Stimulated activated CD4-positive, alpha-beta T cell treated with anti-CD3 and anti-CD28 coated beads, Interleukin-1b, Interleukin-23, amount 100 ng/mL, for 4 hours (primary cell): ENCODE data around the gene PFDN6.
"Not testable (repeated sequence)": the region's sequence is repeated elsewhere in the genome, so short reads cannot be mapped to it uniquely, and the experiment has no call there.

ENCODE experiments used
- DNase-seq, 2 donors: peaks; one replicate each; pipeline ENCODE4 v3.0.0-alpha.2; 2020; ENCODE audit warnings: low read depth in 2 of 2

Gene PFDN6

DNA sequence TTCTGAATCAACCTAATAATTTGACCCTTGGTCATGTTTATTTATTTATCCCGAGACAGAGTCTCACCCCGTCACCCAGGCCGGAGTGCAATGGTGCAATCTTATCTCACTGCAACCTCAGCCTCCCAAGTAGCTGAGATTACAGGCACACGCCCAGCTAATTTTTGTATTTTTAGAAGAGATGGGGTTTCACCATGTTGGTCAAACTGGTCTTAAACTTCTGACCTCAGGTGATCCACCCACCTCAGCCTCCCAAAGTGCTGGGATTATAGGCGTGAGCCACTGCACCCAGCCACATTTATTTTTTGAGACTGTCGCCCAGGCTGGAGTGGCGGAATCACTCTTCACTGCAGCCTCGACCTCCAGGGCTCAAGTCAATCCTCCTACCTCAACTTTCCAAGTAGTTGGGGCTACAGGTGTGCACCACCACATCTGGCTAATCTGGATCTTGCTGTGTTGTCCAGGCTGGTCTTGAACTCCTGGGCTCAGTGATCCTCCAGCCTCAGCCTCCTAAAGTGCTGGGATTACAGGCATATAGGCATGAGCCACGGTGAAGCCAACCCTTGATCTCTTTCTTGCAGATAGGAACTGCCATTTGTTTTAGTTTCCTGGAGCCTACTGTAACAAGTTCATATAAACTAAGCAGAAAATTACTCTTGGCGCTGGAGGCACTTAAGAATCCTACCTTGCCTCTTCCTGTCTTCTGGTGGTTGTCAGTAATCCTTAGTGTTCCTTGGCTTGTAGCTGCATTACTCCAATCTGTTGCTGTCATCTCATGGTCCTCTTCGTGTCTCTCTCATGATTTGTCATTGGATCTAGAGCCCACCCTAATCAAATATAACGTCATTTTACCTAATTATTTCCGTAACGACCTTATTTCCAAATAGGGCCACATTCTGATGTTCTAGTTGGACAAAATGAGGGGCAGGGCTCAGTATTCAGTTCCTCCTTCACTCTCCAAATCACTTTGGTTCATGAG lies 15.2 kb upstream of the PFDN6 start:
- DNase-seq: no peak

DNA sequence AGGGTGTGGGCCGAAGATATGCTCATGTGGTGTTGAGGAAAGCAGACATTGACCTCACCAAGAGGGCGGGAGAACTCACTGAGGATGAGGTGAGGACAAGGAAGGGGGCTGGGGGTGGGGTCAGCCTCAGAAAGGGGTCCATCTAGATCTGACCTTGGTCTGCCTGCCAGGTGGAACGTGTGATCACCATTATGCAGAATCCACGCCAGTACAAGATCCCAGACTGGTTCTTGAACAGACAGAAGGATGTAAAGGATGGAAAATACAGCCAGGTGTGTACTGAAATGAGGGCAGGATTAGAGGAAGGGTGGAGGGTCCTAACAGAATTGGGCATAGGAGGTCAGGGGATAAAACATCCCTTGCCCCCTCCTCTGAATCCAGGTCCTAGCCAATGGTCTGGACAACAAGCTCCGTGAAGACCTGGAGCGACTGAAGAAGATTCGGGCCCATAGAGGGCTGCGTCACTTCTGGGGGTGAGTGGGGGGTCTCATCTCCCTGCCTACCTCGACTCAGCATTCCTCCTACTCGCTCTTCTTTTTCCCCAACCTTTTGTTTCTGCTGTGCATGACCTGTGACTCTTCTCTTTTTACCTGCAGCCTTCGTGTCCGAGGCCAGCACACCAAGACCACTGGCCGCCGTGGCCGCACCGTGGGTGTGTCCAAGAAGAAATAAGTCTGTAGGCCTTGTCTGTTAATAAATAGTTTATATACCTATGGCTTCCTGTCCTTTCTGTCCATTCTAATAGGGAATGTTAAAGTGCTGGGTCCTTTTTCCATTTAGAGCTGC lies 13.4 kb upstream of the PFDN6 start:
- DNase-seq: not testable (repeated sequence)

DNA sequence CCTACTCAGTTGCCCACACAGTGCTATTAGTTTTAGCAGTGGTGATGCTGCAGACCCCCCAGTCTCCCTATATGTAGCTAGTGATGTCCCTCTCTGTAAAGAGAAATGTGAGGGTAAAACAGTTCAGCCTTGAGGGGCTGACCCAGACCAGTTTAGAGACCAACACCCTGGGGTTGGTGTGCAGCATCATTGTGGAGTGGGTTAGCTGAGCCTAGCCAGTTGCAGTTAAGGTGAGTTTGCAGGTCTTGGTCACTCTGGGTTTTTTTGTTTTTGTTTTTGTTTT lies 12.9 kb upstream of the PFDN6 start:
- no peak for DNase-seq

DNA sequence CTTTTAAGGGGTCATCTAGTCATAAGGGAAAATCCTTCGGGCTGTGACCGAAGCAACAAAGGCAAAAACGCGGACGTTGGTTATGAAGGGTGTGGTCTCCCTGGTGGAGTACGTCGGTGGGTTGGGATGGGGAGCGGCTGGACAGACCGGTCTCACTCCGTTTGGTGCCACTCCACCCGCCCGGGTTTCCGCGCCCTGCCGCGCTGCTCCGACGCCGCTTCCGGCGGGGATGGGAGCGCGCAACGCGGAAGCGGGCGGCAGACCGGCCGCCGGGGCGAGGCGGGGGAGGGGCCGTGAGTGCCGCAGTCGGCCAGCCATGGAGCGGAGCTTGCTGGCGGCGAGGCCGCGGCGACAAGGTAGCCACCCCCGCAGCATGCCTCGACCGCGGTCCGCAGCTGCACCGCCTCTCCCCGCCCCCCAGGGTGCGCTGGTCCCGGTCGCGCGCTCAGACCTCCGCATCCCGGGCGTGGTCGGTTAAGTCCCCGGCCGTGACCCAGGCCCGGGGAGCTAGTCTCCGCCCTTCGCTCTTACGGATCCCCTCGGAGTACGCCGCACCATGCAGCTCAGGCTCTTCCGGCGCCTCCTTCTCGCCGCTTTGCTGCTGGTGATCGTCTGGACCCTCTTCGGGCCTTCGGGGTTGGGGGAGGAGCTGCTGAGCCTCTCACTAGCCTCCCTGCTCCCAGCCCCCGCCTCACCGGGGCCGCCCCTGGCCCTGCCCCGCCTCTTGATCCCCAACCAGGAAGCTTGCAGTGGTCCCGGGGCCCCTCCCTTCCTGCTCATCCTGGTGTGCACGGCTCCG lies 12.3 kb upstream of the PFDN6 start, which contains the start of gene B3GALT4:
Gene B3GALT4 (plus strand): TSS at position 260 of the 799 bp plus-strand sequence. CDS start 297 bp downstream, at position 557.
- DNase-seq: peak; percentile 57 to 72

DNA sequence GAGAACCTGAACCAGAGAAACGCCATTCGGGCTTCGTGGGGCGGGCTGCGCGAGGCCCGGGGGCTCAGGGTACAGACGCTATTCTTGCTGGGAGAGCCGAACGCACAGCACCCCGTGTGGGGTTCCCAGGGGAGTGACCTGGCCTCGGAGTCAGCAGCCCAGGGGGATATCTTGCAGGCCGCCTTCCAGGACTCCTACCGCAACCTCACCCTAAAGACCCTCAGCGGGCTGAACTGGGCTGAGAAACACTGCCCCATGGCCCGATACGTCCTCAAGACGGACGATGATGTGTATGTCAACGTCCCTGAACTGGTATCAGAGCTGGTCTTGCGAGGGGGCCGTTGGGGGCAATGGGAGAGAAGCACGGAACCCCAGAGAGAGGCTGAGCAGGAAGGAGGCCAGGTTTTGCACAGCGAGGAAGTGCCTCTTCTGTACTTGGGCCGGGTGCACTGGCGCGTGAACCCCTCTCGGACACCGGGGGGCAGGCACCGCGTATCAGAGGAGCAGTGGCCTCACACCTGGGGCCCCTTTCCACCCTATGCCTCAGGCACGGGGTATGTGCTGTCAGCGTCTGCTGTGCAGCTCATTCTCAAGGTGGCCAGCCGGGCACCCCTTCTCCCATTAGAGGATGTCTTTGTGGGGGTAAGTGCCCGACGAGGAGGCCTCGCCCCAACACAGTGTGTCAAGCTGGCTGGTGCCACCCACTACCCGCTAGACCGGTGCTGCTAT lies 11.6 kb upstream of the PFDN6 start:
- no peak for DNase-seq

DNA sequence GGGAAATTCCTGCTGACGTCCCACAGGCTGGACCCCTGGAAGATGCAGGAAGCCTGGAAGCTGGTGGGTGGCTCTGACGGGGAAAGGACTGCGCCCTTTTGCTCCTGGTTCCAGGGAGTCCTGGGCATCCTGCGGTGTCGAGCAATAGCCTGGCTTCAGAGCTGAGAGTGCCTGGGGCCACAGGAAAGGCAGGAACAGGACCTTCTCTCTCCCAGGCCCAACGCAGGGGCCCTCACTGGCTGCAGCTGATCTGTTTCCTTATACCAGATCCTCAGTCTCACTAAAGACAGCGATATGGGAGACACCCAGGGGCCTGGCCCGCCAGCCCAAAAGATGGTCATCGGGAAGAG lies 11.0 kb upstream of the PFDN6 start:
- DNase-seq: no peak

DNA sequence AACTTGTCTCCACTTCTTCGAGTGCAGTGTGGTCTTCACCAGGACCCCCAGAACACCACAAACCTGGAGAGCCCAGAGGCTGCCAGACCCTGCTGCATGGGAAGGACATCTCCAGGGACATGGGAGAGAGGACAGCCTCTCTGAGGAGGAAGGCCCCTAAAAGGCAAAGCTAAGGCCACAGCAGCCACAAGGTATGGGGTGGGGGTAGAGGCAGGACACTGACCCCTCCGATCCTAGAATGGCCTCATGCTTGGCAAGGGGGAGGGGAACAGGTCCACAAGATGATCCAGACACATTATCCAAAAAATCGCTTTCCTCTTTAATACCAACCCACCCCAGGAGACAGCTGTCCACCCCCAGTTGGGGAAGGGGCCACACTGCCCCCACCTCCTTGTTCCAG lies 10.6 kb upstream of the PFDN6 start:
- DNase-seq: no peak

DNA sequence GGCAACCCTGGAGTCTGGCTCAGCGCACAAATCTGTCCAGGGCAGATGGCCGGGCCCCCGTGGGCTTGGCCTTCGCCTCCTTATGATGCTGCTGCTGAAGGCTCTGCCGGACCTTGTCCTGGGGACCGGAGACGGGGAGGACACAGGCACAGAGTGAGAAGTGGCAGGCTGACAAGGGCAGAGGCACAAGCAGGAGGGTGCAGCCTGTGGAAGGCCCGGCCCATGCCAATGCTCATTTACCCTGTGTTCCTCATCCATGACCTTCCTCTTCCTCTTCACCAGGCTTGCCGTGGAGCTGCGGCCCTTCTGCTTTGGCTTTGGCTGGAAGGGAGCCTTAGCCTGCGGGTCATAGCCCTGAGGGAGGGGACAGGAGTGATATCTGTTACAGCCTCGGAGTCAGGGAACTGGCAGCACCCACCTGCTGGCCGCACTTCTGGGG lies 10.1 kb upstream of the PFDN6 start:
- DNase-seq: no peak

DNA sequence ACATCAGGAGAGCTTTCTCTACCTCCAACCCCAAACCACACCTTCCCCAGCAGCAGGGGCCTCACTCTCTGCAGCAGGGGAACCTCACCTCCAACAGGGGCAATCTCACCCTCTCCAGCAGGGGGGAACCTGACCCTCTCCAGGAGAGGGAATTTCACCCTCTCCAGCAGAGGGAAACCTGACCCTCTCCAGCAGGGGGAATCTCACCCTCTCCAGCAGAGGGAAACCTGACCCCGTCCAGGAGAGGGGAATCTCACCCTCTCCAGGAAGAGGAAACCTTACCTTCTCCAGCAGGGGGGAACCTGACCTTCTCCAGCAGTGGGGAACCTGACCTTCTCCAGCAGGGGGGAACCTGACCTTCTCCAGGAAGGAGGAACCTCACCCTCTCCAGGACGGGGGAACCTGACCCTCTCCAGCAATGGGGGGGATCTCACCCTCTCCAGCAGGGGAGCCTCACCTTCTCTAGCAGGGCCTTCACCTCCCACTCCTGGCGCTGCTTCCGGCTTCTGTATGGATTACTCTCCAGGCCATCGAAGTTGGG lies 9.4 kb upstream of the PFDN6 start:
- no peak for DNase-seq

DNA sequence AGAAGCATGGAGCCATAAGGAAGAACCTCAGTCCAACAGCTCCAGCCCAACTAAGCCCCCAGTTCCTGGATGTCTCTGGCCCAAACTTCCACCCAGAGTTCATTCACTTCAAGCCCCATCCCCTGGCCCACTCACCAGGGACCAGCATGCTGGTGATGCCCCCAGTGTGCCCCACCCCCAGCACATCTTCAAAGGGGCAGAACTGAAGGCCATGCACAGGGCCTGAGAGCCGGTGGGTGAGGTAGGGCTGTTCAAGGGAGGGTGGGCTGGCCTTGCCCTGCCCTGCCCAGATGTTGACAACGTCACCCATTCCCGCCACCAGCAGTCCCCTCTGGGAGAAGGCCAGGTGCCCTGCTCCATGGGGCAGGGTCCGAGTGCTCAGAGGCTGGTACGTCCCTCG lies 8.9 kb upstream of the PFDN6 start:
- DNase-seq: no peak

DNA sequence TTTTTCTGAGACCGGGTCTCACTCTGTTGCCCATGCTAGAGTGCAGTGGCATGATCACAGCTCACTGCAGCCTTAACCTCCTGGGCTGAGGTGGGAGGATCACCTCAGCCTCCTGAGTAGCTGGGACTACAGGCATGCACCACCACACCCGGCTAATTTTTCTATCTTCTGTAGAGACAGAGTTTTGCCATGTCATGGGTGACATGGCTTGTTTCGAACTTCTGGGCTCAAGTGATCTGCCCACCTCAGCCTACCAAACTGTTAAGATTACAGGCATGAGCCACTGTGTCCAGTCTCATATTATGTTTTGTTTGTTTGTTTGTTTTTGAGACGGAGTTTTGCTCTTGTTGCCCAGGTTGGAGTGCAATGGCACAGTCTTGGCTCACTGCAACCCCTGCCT lies 4.2 kb upstream of the PFDN6 start:
- DNase-seq: not testable (repeated sequence)

DNA sequence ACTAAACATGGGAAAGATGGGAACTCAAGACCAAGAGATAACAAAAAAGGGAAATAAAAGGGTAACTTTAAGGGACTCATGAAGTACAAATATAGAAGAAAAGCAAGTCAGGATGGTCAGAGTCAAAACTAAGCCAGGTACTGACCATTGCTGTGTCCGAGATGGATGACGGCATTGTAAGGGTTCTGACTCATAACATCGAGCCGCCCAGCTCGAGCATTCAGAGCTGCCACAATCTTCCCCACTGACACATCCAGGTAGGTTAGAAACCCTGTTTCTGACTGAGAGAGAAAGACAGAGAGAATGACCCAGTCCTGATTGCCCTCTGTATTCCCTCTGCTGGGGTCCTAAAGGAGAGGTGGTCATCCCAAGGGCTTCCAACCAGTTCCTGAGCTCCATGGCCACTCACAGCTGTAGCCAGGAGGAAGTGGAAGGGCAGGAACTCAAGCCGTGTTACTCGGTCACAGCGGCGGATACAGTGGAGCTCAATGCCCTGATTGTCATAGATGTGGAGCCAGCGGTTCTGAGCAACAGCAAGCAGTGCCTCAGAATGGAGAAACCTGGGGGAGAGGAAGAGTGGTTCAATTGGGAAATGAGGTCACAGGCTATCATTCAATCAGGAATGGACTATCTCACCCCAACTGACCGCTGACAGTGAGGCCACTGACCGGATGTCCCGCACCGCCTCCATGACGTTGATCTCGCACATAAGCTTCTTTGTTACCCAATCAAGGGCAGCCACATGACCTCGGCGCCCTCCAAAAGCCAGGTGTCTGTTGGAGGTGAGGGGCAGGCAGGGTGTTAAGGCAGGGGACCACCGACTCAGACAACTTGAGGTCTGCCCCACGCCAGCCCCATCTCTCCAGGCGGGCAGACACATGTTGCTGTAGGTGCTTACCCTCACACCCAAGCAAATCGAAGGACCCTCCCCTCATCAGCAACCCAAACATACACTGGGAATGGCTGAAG lies 2.2 kb upstream of the PFDN6 start:
- no peak for DNase-seq

DNA sequence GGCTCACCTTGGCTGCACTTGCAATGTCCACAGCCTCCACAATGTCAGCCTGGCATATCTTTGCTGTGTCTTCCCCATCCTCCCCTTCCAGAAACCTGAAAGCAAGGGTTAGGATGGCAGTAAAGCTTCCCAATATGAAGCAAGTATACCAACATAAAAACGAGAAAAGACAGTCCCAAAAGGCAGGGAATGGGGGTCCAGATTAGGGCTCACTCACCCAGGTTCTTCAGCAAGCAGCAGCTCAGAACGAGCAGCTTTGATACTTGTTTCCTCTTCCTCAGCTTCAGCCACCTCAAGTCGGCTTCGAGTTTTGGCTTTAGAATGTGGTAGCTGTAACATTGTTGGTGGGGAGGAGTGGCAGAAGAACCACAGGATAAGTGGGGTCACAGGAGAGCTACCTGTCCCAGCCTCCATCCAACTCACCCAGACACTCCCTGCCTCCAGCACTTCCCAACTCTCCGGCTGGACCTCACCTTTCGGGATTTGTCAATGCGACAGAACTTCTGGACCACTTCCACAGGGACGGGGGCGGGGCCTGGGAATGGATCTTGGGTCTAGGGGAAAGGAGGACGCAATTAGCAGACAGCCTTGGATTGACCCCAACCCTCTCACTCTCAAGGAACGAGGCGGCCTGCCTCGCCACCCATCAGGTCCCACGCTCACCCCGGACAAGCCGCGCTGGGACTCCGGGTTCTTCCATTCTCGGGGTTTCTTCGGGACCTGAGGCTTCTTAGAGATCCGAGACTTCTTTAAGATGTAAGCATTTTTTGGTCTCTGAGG lies 1.1 kb upstream of the PFDN6 start:
- no peak for DNase-seq

DNA sequence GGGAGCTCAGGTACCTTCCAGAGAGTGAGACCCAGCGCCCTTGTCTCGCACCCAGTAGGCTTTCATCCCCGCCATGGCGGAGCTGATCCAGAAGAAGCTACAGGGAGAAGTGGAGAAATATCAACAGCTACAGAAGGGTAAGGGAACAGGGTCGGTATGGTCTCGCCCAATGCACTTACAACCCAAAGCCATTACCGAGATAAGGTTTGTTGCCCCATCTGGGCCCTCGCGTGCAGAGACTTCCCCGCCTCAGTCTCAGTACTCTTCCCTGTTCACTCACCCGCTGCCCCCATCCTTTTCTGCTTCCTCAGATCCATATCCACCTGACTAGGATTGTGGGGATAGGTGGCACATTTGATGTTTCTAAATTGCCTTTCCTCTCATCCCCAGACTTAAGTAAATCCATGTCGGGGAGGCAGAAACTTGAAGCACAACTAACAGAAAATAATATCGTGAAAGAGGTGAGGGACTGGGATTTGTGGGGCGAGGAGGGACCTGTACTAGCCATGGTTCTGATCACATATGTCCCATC lies 449 bp downstream of the PFDN6 start:
- no peak for DNase-seq

DNA sequence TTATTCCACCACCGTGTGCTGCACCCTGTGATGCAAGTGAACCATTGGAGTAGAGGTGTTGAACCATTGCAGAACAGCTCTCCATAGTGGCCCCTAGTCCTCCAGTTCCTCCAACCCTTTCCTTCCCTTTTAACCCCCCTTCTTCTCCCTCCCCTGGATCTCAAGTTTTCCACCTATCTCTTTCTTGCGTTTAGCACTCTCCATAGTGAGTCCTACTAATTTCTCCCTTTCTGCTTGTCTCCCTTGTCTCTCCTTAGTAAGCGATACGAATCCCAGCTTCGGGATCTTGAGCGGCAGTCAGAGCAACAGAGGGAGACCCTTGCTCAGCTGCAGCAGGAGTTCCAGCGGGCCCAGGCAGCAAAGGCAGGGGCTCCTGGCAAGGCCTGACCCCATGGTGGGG lies 1.1 kb downstream of the PFDN6 start:
- DNase-seq: no peak

DNA sequence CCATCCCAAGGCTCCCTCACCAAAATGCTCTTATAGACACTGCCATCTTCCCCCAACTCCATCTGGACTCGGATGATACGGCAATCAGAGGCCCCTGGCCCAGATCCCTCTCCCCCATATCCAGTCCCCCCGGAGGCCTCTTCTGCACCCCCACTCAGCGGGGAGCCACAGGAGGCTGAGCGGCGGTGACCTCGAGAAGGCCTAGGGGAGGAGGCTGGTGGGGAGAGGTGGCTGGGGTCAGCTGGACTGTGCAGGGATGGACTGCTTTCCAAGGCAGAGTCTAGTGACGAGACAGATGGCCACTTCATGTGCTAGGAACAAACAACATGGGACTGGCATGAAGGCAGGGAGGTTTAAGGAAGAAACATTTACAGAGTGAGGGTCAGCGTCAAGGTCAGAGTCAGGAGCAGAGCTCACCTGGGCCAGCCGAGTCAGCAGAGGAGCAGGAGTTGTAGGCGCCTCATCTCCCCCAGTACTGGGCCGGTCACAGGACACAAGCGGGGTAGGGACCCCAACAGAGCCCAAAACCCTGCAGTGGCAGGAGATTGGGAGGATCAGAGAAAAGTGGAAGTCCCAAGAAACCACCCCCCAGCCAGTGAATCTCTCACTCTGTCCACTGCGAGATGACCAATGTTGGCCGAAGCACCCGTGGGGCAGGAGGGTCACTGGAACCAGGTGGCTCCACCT lies 3.7 kb downstream of the PFDN6 start:
- no peak for DNase-seq

DNA sequence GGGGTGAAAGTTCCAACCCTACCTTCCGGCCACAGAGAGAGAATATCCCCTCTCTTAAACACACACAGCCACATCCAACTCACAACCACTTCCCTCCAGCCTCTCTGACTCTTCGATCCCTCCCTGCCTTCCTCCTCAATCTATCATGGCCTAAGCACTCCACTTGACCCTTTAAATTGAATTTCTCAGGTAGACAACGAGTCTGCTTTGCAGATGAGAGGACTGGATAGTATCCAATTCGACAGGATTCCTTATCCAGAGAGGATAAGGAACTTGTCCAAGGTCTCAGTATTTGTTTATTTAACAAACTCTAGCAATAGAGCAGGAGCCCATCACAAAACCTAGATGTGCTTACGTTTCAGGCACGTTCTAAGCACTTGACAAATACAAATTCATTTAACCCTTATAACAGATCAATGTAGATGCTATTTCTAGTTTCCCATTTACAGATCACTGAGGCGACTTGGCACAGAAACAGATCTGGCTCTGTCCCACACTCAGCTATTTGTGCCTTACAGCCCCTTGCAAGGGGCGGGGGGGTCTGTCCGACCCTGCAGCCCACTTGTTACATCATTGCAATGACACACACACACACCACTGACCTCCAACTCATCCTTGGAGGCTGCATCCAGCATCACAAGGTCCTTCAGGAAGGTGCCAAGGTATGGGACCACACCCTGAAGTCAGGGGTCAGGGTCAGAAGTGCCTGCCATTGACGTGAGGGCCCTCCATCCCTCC lies 4.9 kb downstream of the PFDN6 start:
- DNase-seq: no peak
